Neural progenitor cell (in vitro differentiated cells): Measurements from ENCODE around the gene TSPAN18. TPM values are rescaled to one million over a fixed set of nuclear protein-coding genes. Genes with fewer than 3 reads are reported as not detected.
A peak's percentile ranks its signal among the peaks of the same experiment; 100 is the strongest.

Experiments
- DNase-seq: peaks from one replicate; pipeline ENCODE4 v3.0.0-alpha.2; 2016; ENCODE audit warnings: low spot score
- H2AFZ ChIP-seq: fragments of 200-600 bp; sonication (generic); replicated peaks from 2 replicates; pipeline ENCODE4 v1.6.1; 2016; ENCODE audit warnings: antibody characterized with exemption
- H3F3A ChIP-seq: fragments of 200-600 bp; sonication (generic); 2 replicates; pipeline ENCODE4 v1.6.1; 2016; ENCODE audit warnings: antibody characterized with exemption, low read depth
- H3K27ac ChIP-seq: fragments of 200-600 bp; sonication (generic); 2 replicates; pipeline ENCODE4 v1.5.1; 2016; ENCODE audit warnings: mild to moderate bottlenecking
- H3K27me3 ChIP-seq: fragments of 200-600 bp; sonication (generic); 2 replicates; pipeline ENCODE4 v1.6.1; 2016; ENCODE audit warnings: mild to moderate bottlenecking, moderate library complexity
- H3K36me3 ChIP-seq: fragments of 200-600 bp; sonication (generic); 2 replicates; pipeline ENCODE4 v1.5.1; 2016
- H3K4me1 ChIP-seq: fragments of 200-600 bp; sonication (generic); 2 replicates; pipeline ENCODE4 v1.6.1; 2016; ENCODE audit warnings: mixed run types
- H3K4me2 ChIP-seq: fragments of 200-600 bp; sonication (generic); 2 replicates; pipeline ENCODE4 v1.6.1; 2016
- H3K4me3 ChIP-seq: fragments of 200-600 bp; sonication (generic); 2 replicates; pipeline ENCODE4 v1.5.1; 2016
- H3K79me2 ChIP-seq: fragments of 200-600 bp; sonication (generic); 2 replicates; pipeline ENCODE4 v1.6.1; 2016; ENCODE audit warnings: low read depth
- H3K9ac ChIP-seq: fragments of 200-600 bp; sonication (generic); 2 replicates; pipeline ENCODE4 v1.6.1; 2016
- H3K9me3 ChIP-seq: fragments of 200-600 bp; sonication (generic); 2 replicates; pipeline ENCODE4 v1.5.1; 2016; ENCODE audit warnings: low read depth
- H4K20me1 ChIP-seq: fragments of 200-600 bp; sonication (generic); 2 replicates; pipeline ENCODE4 v1.6.1; 2016; ENCODE audit warnings: low read depth
- H3K27ac Mint-ChIP-seq: 3 replicates; pipeline ENCODE4 v1.8.0; 2021; ENCODE audit warnings: mixed read lengths
- H3K27me3 Mint-ChIP-seq: 2 replicates; pipeline ENCODE4 v1.8.0; 2022; ENCODE audit warnings: low read depth, mild to moderate bottlenecking, inconsistent platforms, moderate library complexity, mixed read lengths; ENCODE audit not compliant: insufficient read depth
- H3K36me3 Mint-ChIP-seq: 3 replicates; pipeline ENCODE4 v1.8.0; 2021; ENCODE audit warnings: mixed read lengths
- H3K4me1 Mint-ChIP-seq: 3 replicates; pipeline ENCODE4 v1.8.0; 2021; ENCODE audit warnings: mixed read lengths
- H3K4me3 Mint-ChIP-seq: 3 replicates; pipeline ENCODE4 v1.8.0; 2021; ENCODE audit warnings: mild to moderate bottlenecking, moderate library complexity, mixed read lengths
- H3K9me3 Mint-ChIP-seq: 3 replicates; pipeline ENCODE4 v1.8.0; 2020; ENCODE audit warnings: mixed read lengths
- CTCF ChIP-seq: fragments of 200-600 bp; sonication (generic); IDR thresholded peaks from 2 replicates; pipeline ENCODE4 v1.5.1; 2017; ENCODE audit warnings: antibody characterized with exemption, mild to moderate bottlenecking
- EZH2 ChIP-seq: fragments of 200-600 bp; sonication (generic); IDR thresholded peaks from 2 replicates; pipeline ENCODE4 v1.6.1; 2017; ENCODE audit warnings: antibody characterized with exemption, mild to moderate bottlenecking, moderate library complexity
- EZH2phosphoT487 ChIP-seq: fragments of 200-600 bp; sonication (generic); IDR thresholded peaks from 2 replicates; pipeline ENCODE4 v1.6.1; 2017; ENCODE audit warnings: antibody characterized with exemption
- total RNA-seq: library from RNA; depleted of rRNA; stranded (reverse); fragments of >200 nt; gene quantifications from 2 replicates; pipeline ENCODE4 v1.2.3, GENCODE V29; 2015; ENCODE audit warnings: low replicate concordance

TSPAN18 gene
- total RNA-seq, 1 donor from 2014 or later: 16.5 TPM

- H3K4me1 Mint-ChIP-seq: peaks cover 39% of the 10 kb centered on the region
- no peak overlapping the region for H2AFZ ChIP-seq
- H3K9me3 ChIP-seq: no peaks in the 10 kb centered on the region
- no peaks in the 10 kb centered on the region for H3K36me3 Mint-ChIP-seq
- no peaks in the 10 kb centered on the region for H3K27me3 ChIP-seq
- H3K36me3 ChIP-seq: no peaks in the 10 kb centered on the region
- H3K27ac Mint-ChIP-seq: peak overlapping the region; percentile 1
- H3K4me1 ChIP-seq: peaks cover 4% of the 10 kb centered on the region
- no peak overlapping the region for H3K4me3 ChIP-seq
- no peak overlapping the region for H3K9ac ChIP-seq
- TF ChIP-seq EZH2: no peak
- H4K20me1 ChIP-seq: no peaks in the 10 kb centered on the region
- H3K79me2 ChIP-seq: no peaks in the 10 kb centered on the region
- H3K4me2 ChIP-seq: no peak overlapping the region
- no peak for DNase-seq
- H3K9me3 Mint-ChIP-seq: no peaks in the 10 kb centered on the region
- no peak overlapping the region for H3K27ac ChIP-seq
- H3K27me3 Mint-ChIP-seq: peaks cover 5% of the 10 kb centered on the region
- H3F3A ChIP-seq: no peaks in the 10 kb centered on the region
- no peak overlapping the region for H3K4me3 Mint-ChIP-seq
Measured at GRCh38 chr11:44694443-44694842, 32.3 kb upstream of the TSPAN18 start.

- no peaks in the 10 kb centered on the region for H3K36me3 ChIP-seq
- peaks cover 4% of the 10 kb centered on the region for H3K4me1 ChIP-seq
- H4K20me1 ChIP-seq: no peaks in the 10 kb centered on the region
- H3K9ac ChIP-seq: no peak overlapping the region
- no peaks in the 10 kb centered on the region for H3K9me3 ChIP-seq
- no peak for TF ChIP-seq CTCF
- no peak for TF ChIP-seq EZH2phosphoT487
- TF ChIP-seq EZH2: no peak
- H3K4me2 ChIP-seq: no peak overlapping the region
- no peak overlapping the region for H3K27ac ChIP-seq
- H3K27me3 ChIP-seq: no peaks in the 10 kb centered on the region
- Mint-ChIP-seq H3K36me3 (no peaks in the 10 kb centered on the region), H3K4me1 (peaks cover 43% of the 10 kb centered on the region), H3K27me3 (peaks cover 8% of the 10 kb centered on the region), H3K27ac (peak overlapping the region; percentile 1), H3K9me3 (no peaks in the 10 kb centered on the region), H3K4me3 (no peak overlapping the region)
- no peak overlapping the region for H3K4me3 ChIP-seq
- no peaks in the 10 kb centered on the region for H3F3A ChIP-seq
- no peak for DNase-seq
- H2AFZ ChIP-seq: no peak overlapping the region
- no peaks in the 10 kb centered on the region for H3K79me2 ChIP-seq
Measured at GRCh38 chr11:44695169-44695833, 31.5 kb upstream of the TSPAN18 start.

GRCh38 chr11:44698252-44698912, 28.4 kb upstream of the TSPAN18 start:
- peaks cover 6% of the 10 kb centered on the region for H3K27me3 Mint-ChIP-seq
- Histone ChIP-seq H2AFZ (no peak overlapping the region), H3K36me3 (no peaks in the 10 kb centered on the region), H3K9ac (no peak overlapping the region), H3K4me1 (peaks cover 4% of the 10 kb centered on the region), H3K4me2 (no peak overlapping the region), H4K20me1 (no peaks in the 10 kb centered on the region), H3K27ac (no peak overlapping the region), H3K79me2 (no peaks in the 10 kb centered on the region), H3K4me3 (no peak overlapping the region), H3K27me3 (no peaks in the 10 kb centered on the region), H3K9me3 (no peaks in the 10 kb centered on the region), H3F3A (no peaks in the 10 kb centered on the region)
- H3K27ac Mint-ChIP-seq: no peak overlapping the region
- H3K36me3 Mint-ChIP-seq: no peaks in the 10 kb centered on the region
- H3K4me1 Mint-ChIP-seq: peaks cover 48% of the 10 kb centered on the region
- H3K4me3 Mint-ChIP-seq: no peak overlapping the region
- no peaks in the 10 kb centered on the region for H3K9me3 Mint-ChIP-seq
- no peak for DNase-seq
- TF ChIP-seq EZH2: no peak
- TF ChIP-seq CTCF: no peak
- TF ChIP-seq EZH2phosphoT487: no peak
